GM19395 (cell line): ENCODE measurements around the gene VPS8.

Experiments
- ATAC-seq: cut with Tn5 transposase; IDR thresholded peaks from one replicate; pipeline ENCODE4 v1.9.1; 2021; ENCODE audit warnings: mild to moderate bottlenecking, moderate library complexity; ENCODE audit not compliant: unreplicated experiment

The VPS8 gene

DNA sequence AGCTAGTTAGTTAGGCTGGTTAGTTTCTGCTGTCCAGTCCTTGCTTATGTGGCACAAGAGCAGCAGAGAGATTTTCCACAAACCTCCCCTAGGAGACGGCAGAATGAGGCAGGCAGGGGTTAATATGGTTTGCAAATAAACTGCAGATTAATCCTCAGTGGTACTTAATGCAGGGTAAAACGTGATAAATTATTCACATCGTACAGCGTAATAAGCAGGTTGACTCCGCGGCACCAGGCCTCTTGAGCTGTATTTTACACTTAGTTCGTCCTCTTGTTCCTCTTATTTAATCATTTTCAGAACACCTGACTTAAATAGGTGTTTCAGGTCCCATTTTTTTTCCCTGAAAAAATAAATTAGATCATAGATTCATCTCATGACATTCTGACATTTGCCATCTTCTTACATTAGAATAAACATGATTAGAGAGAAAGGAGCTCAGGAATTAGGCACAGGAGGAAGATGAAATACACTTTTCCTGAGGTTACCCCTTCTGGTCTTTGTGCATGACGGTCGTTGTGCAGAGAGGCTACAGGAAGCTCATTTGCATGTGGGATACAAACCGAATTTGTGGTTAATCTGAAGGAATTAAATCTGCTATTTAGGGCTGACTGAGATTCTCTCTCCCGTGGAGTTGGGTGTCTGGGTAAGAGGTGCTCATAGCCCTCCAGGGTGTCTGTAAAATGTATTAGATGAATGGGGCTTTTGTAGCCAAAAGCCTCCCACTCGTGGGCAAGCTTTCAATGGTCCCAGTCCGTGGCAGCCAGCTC, 27.1 kb upstream of the VPS8 start:
- no peak for ATAC-seq

DNA sequence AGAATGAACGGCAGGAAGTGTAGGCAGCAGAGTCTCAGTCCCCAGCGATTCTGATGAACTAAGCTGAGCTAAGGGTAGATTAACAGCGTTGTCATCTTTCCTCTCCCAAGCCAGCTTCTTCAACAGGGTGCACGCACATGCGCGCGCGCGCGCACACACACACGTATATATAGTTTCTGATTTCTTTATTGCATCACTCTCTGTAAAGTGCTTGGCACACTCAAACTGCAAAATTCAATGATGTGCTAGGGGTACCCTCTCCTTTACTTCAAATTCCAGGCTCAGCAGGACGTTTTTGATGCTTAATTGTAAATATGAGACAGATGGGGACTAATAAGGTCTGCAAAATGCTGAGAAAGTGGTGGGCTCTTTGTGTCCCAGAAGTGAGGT, 26.1 kb upstream of the VPS8 start:
- ATAC-seq: no peak

DNA sequence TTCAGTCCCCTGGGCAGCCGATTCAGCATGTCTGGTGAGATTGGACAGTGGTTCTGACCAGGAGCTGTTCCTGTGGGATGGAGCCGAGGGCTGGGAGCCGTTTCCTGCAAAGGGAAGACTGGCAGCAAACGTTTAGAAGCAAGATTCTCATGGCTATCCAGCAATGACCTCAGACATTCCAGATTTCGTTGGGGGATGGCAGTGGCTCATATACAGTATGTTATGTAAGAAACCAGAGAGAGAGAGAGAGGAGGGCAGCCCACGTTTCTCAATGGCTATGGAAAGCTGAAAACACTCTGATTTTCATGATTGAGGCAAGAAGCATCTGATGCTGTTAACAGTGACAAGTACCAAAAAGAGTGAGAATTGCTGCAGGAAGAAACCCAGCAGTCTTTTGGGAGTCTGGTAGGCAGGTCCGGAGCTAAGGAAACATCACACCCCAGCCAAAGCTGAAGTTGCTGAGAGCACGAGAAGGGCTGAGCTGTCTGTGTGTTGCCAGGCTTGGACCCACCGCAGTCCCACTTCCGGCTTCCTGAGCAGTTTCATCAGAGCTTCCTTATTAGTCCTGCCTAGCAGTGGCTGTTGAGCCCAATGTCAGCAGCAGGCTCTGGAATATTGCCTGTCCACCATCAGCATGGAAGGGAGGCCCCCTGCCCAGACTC, 25.6 kb upstream of the VPS8 start:
- no peak for ATAC-seq

DNA sequence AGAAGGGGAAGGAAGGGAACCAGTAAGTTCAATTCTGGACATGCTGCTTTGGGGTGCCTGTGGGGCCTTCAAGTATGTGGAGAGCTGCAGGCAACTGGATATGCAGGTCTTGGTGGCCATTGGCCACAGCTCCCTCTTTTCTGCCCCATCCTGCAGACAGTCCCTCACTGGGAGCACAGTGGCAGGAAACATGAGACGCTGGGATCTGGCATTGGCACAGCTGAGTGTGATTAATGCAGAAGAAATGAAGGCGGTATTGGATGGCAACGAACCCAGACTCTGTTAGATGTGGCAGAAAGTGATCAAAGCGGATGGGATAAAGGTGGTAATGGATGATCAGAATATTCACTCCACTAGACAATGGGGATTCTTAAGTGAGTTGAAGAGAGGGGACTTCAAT, 23.2 kb upstream of the VPS8 start:
- no peak for ATAC-seq

DNA sequence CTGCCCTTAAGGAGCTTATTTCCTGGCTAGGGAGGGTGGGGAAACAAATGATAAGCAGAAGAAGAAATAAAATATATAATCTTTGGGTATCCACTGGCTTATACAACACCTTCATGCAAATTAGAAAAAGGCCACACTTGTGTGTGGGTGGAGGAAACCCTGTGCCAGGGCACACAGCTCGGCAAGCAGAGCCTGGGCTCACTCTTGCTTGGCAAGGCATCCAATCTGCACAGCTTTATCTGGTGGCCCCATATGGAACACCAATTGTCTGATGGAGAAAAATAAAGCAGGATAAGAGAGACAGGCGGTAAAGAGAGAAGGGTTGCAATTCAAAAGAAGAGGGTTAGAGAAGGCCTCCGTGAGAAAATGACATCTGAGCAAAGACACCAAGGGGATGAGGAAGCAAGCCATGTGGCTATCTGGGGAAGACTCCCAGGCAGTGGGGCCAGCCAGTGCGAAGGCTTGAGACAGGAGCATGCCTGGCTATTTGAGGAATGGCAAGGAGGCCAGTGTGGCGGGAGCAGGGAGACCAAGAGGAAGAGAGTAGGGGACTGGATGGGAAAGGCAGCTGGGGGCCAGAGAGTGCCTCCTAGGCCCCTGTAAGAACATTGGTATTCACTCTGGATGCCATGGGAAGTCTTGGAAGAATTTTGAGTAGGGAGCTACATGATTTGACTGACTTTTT, 22.5 kb upstream of the VPS8 start:
- no peak for ATAC-seq

DNA sequence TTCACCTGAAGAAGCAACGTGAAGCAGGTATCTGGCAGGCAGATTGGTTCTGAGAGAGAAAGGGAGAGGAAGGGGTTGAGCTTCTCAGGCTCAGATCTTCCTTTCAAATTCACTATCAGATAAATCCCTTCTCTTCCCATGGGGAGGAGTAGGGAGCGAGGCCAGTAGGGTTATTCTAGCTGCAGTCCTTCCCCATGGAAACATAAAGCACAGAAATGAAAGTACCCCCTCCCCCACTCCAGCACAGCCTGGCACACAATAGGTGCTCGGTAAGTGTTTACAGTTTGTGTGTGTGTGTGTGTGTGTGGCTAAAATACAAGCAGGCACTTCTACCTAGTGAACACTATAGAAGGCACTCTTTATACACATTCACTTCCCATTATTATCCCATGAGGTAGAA, 20.8 kb upstream of the VPS8 start:
- no peak for ATAC-seq

DNA sequence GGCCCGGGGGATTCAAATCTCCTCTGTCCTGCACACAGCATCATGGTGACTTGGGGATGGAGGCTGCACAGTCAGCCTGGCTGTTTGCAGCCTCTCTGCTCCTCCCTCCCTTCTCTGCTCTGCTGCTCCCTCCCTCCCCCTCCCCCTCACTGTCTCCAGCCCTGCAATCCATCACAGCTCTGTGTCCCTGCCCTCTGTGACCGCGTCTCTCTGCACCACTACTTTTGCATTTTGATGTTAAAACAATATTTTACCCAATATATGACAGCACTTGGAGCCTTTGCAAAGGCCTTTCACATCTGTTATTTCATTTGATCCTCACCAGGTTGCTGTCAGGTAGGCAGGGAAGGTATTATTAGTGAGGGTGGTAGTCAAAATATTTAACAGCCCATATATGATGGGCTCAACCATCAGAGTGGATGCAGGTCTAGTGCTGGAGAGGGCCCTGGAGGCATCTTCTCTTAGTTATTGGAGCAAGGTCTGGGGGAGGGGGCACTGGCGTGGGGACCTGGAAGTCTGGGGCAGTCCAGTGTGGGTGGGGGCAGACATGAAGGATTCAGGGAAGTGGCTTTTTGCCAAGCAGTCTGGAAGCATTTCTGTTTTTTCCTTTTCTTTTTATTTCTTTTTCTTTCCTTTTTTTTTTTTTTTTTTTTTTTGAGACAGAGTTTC, 16.3 kb upstream of the VPS8 start:
- no peak for ATAC-seq

DNA sequence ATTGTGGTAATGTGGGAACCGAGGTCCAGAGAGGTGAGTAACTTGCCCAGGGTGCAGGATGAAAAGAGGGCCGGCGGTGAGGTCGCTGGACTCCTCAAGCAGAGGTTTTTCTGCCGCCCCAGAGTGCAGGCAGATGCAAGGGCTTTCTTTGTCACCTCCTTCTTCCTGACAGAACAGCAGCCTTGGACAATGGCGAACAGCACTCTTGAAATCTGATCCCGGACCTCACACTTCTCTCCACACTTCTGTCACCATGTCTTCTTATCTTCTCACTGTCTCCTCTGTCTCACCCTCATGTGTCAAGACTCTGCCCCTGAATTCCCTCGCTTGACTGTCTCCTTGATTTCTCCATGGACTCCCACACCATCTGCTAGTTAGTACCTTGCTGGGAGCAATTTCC, 15.4 kb upstream of the VPS8 start:
- ATAC-seq: no peak

DNA sequence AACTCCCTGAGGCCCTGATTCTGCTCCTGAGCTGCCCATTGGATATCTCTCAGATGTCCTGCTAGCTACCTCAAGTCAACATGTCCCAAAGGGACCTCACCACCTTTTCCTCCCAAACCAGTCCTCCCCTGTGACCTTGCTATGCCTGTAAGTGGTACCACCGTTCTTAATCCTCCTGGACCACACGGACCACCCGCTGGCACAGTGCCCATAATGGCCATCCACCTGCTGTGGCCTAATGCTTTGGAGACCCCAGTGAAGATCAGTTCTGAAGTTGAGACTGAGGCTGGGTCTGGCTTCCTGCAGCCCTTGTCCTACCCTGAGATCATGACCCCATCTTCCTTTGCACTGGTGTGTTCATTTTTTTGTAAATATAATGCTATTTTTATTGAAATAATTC, 15.0 kb upstream of the VPS8 start:
- ATAC-seq: no peak

DNA sequence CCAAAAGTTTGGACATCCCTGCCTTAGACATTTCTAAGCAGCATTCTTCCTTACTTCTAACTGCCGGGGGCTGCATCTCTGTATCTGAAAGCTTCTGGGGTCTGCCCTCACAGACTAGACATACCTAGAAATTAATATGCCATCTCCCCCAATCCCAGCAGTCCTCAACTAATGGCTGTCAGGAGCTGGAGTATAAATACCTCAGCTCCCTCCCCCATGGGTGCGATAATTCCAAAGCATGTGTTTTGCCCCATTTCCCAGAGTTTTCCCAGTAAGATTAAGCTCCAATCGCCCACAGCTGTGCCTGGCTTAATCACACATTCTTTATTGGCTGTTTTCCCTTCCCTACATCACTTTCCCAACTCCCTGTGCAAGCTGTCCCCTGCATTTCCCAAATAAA, 13.8 kb upstream of the VPS8 start:
- no peak for ATAC-seq

DNA sequence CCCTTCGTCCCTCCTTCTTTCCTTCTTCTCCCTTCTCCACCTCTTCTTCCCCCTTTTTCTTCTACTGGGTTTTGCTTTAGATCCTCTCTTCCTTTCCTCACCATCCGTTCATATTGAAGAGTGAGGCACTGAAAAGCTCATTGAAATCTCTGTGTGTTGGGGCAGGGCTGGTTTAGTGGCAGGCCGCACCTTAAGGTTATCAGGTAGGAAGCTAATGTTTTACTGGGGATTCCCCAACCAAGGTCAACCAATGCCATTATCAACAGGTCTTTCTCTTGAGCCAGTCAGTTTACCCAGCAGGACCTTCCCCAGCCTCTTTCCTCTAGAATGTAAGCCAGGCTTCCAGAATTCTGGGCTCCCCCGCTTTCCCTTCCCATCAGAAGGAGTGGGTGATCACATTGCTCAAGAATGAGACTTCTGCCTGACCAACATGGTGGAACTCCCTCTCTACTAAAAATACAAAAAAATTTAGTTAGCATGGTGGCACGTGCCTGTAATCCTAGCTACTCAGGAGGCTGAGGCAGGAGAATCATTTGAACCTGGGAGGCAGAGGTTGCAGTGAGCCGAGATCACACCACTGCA, 11.5 kb upstream of the VPS8 start:
- no peak for ATAC-seq

DNA sequence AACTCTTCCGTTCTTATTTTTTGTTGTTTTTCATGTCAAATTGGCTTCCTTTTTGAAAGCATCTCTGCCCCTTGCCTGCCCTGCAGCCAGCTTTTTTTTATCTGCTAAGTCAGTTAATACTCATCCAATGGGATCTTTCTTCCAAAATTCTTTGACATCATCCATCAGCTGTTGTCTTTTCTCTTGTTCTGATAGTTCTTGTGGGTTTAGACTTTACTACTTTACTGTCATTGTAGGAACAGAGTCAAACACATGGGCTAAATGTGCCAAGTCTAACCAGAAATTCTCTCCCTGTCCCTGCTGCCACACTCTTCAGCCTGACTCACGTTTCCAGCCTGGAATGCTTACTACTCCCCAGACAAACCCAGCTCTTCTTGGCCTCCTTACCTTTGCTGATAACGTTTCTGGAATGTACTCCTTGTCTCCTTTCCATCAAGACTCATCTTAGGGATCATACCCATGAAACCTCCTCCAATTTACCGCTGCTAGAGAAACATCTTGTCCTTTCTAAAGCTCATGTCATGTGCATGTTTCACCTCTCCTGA, 10.7 kb upstream of the VPS8 start:
- ATAC-seq: no peak

DNA sequence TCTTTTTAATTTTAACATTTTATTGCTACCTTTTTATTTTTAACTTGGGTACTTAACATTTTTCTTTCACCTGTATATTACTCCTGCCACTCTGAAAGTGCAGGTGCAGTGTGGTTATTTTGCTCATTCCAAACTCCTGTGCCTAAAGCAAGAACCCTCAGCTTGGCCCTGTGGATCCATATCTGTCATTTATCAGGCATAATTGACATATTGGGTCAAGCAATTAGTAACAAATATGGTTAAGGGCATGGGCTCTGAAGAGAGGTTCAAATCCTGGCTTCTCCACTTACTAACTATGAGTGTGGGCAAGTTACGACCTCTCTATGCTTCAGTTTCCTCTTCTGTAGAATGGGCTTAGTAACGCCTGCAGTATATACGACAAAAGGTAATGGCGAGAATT, 9.8 kb upstream of the VPS8 start:
- ATAC-seq: no peak

DNA sequence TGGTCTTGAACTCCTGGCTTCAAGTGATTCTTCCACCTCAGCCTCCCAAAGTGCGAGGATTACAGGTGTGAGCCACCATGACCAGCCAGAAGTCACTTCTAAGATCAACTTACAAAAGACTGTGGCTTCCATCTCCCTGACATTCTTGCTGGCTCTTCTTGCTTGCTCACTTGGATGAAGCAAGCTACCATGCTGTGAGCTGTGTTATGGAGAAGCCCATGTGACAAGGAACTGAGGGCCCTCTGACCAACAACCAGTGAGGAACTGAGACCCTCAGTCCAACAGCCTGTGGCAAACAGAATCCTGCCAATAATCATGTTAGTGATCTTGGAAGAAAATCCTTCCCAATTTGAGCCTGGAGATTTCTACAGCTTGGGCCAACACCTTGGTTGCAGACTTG, 7.2 kb upstream of the VPS8 start:
- no peak for ATAC-seq

DNA sequence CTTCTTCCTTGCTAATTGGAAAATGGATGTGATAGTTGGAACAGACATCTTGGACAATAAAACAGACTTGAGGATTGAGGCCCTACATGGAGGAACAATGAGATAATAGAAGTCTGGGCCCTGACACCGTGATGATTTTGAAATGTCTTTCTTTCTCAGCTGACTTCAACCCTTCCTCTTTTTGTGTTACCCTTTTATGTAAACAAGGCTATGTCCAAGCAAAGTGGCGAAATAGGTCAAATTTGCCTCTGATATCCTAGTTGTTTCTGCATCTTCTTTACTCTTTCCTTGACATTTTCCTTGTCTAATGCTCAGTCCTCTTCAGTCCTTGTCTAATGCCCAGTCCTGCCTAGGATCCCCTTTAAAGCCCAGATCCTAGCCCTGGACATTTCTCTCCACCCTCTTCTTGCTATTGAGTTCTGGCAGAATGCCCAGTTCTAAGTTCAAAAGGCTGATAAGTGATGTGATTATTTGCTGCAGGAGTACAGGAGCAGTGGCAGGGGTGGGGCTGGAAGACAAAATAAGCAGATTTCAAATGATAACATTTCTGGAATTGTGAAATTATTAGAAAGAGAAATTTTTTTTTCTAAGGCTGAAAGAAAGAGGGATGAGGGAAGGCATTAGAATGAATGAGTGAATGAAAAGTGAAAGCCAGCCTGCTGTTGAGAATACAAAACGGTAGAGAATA, 6.5 kb upstream of the VPS8 start:
- ATAC-seq: no peak

DNA sequence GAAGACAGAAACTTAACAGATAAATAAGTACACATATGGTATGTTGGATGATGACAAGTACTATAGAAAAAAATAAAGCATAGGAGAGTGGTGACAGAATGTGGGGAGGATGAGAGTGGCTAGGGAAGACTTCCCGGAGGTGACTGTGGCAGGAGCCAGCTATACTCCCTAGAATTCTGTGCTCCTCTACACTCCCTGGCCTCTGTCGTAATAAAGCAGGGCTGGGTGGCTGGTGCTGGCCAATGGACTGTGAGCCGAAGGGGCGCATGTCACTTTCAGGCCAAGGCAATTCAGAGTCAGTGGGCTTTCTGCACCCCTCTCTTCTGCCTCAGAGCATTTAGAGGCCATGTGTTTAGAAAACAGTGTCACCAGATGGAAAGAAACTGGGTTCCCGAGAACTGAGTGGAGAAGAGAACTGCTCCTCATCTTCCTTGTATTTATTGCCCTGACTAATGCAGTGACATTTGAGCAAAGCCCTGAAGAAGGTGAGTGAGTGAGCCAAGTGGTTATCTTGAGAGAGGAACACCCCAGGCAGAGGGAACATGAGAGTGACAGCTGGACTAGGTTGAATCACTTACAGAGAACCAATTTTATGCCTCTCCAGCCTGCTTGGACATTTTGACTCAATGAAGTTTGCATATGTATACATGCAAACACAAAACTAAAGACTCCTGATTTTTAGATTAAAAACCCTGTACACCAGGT, 5.2 kb upstream of the VPS8 start:
- no peak for ATAC-seq

DNA sequence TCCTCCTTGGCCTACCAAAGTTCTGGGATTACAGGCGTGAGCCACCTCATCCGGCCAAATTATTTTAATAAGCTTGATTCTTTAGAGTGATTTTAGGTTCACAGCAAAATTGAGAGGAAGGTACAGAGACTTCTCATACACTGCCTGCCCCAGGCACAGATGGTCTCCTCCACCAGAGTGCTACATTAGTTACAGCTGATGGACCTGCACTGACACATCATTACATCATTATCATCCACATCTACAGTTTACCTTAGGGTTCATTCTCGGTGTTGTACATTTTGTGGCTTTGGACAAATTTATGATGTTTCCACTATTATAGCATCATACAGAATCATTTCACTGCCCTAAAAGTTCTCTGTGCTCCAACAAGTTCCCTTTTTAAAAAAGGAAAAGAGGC, 4.4 kb upstream of the VPS8 start:
- no peak for ATAC-seq

DNA sequence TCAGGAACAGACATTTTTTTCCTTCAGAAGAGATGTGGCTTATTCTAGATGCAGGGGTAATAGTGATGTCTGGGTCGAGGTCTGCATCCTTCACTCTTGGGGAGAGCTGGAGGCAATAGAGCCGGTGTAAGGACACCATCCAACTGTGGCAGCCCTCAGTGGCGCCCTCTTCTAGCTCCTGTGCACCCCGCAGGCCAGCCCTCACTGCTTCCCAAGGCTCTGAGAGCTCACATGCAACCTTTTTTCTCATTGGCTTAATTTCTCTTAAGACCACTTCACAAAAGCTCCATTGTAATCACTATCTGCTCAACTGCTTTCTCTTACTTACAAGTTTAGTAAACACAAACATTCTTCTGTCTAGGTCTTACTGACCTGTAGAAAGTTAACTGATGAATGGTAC, 3.9 kb upstream of the VPS8 start:
- no peak for ATAC-seq

DNA sequence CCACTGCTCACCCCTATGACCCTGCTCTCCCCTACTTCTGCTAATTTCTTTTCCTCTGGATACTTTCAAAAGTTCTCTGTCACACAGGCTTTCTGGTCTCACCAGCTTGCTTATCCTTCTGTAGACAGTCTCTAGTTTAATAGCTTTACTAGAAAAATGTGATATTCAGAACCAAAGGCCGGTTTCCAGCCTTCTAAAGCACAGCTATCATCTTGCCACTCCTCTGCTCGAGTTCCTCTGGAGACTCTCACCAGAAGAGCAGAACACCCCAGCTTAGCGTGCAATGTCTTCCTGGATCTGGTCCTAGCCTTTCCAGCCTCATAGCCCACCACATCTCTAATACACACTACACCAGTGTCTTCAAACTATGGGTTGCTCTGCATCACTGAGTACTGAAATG, 1.8 kb upstream of the VPS8 start:
- no peak for ATAC-seq

DNA sequence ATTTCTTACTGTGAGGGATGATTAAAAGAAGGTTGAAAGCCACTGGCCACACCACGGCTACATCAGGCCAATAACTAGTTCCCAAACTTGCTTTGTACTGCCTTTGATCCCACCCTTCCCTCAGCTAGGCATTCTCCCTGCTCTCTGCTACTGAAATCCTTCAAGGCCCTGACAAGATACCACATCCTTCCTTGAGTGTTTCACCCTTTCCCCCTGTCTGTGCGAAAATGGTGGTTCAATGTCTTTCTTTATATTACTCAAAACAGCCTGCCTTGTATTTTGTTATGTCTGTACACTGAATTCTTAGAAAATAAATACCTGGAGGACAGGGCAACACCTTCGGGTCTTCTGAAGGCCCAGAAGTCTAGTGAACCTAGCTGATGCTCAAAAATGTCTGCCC, 932 bp upstream of the VPS8 start:
- ATAC-seq: no peak
